ENCODE results near the gene CCDC120.

Gene CCDC120

DNA sequence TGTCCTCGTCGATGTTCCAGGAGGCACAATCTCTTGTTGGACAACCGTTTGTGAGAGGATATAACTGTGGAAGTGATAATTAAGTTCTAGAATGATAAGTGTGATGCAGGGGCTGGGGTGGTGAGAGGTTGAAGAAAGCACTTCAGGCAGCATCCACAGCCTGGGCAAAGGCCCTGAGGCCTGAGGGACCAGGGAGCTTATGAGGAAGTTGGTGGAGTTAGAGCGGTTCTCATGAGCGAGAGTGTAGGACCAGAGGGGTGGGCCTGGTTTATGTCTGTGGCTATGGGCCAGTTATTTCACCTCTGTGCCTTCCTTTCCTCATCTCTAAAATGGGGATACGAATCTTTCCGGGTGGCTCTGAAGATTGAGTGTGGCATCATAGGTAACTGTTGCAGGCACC lies 2.7 kb downstream of the CCDC120 start:
- DNase-seq, result no peak

DNA sequence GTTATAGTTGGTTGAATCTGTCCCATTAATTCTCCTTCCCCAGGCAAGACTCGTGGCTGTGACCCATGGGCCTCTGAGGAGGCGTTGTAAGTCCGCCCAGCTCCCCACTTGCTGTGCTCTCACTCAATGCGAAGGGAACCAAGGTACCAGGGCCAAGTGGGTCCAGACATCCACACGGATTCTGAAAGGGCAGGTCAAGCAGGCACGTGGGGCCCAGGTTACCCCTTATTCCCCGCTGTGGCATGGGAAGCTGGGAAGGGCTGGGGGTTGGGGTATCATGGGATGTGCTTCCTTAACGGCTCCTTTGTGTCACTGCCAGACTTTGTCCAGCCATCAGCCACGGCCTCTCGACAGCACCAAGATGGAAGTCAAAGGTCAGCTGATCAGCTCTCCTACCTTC lies 3.1 kb downstream of the CCDC120 start:
- no peak for DNase-seq

DNA sequence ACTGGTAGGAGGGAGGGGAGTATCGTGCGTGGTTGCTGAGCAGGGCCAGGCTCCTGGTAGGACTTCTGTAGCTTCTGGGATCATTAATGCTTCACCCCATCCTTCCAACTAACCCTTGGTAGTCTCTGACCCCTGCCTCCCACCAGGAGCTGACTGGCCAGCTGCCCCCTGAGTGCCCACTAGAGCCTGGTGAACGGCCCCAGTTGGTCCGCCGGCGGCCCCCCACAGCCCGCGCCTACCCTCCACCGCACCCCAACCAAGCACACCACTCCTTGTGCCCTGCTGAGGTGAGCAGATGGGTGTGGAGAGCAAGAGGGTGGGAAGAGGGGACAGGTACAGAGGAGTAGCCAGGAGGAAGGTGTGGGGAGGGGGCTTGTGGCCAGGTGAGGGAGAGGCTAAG lies 4.9 kb downstream of the CCDC120 start:
- no peak for DNase-seq

DNA sequence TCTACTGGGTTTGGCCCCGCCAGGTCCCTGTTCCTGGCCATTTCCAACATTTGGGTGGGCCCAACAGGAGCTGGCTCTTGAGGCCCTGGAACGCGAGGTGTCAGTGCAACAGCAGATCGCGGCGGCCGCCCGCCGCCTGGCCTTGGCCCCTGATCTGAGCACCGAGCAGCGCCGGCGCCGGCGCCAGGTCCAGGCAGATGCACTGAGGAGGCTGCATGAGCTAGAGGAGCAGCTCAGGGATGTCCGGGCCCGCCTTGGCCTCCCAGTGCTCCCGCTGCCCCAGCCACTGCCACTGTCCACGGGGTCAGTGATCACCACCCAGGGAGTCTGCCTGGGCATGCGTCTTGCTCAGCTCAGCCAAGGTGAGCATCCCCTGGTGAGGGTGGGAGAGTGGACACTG lies 5.5 kb downstream of the CCDC120 start:
- no peak for DNase-seq

DNA sequence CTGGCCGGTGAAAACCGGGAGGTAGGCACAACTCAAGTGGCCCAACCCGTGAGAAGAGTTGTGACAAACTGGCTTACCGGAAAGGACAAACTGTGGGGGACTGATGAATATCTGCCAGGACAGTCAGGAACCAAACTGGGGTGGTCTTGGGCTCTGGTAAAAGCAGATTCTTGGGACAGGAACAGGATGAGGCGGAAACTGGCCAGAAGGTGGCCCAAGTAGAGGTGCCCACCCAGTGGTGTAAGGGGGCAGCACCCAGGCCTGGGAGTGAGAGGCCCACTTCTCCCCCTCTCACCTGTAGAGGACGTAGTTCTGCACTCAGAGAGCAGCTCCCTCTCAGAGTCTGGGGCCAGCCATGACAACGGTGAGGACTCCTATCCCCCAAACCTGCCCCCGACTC lies 5.9 kb downstream of the CCDC120 start:
- DNase-seq, result no peak

DNA sequence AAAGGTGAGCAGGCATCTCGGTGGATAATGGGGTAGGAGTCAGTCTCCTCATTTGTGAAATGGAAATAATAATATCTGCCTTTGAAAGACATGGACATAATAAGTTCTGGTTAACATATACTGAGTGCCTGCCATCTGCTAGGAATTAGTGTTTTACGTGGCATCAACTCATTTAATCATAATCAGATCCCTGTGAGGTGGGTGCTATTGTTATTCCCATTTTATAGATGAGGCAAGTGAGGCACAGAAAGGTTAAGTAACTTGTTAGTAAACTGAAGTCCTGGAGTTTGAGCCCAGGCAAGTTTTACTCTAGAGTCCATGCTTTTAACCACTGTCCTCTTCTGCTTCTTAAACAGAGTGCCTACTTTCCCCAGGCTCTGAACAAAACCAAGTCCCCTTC lies 7.5 kb downstream of the CCDC120 start:
- no peak for DNase-seq

DNA sequence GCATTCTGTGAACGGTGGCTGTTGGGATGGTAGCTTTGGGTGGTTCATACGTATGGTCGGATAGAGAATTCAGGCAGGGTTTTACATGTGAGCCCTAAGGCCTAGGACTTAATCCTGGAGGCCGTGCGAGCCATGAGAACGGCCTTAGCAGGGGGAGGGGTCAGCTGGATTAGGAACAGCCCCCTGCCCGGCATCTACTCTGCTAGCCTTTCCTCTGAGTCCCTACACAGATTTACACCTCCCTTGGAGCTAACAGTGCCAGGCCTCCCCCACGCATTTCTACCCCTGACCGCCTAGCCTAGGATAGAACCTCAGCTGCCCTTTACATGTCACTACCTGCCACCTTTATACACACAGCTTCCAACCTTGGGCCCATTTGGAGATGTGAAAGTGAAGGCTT lies 7.9 kb downstream of the CCDC120 start:
- DNase-seq, result no peak

DNA sequence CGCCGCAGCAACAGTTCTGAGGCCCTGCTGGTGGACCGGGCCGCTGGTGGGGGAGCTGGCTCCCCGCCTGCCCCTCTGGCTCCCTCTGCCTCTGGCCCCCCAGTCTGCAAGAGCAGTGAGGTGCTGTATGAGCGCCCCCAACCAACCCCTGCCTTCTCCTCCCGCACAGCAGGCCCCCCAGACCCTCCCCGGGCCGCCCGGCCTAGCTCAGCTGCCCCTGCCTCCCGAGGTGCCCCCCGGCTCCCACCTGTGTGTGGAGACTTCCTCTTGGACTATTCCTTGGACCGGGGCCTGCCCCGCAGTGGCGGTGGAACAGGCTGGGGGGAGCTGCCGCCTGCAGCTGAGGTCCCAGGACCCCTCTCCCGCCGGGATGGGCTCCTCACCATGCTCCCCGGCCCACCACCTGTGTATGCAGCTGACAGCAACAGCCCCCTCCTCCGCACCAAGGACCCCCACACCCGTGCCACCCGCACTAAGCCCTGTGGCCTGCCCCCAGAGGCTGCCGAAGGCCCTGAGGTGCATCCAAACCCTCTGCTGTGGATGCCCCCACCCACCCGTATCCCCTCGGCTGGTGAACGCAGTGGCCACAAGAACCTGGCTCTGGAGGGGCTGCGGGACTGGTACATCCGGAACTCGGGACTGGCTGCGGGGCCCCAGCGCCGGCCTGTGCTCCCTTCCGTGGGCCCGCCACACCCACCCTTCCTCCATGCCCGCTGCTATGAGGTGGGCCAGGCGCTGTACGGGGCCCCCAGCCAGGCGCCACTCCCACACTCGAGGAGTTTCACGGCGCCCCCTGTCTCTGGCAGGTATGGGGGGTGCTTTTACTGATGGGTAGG lies 8.7 kb downstream of the CCDC120 start:
- DNase-seq, result no peak

DNA sequence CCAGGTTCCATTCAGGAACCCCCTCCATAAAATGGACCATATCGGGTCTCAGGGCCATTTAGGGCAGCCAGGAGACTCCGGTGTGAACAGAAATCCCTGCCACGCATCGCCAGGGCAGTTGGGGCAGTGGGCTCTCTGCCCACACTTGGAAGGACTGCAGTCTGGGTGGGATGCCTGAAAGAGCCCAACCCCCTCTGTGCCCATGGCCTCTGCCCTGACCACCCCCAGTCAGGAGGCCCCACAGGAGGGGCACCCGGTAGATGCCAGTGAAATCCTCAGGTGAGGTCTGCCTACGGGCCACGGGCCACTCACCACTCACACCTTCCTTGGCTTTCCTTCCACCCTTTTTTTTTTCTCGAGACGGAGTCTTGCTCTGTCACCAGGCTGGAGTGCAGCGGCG lies 10.2 kb downstream of the CCDC120 start:
- DNase-seq, result no peak

DNA sequence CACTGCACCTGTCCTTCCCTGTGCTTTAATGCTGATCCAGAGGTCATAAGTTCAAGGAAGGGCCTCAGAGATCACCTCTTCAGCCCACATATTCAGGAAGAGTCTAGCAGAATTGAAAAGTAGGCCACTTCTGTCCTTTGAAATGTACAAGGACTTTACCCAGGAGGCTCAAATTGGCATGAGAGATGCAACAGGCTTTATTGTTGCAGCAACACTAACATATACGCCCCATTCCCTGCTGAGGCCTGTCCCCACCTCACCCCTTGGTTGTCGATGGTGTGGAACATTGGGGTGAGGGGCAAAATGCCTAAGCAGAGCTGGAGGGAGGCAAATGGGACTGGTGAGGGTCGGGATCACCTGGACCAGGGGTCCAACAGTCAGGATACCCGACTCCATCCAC lies 12.2 kb downstream of the CCDC120 start:
- no peak for DNase-seq

DNA sequence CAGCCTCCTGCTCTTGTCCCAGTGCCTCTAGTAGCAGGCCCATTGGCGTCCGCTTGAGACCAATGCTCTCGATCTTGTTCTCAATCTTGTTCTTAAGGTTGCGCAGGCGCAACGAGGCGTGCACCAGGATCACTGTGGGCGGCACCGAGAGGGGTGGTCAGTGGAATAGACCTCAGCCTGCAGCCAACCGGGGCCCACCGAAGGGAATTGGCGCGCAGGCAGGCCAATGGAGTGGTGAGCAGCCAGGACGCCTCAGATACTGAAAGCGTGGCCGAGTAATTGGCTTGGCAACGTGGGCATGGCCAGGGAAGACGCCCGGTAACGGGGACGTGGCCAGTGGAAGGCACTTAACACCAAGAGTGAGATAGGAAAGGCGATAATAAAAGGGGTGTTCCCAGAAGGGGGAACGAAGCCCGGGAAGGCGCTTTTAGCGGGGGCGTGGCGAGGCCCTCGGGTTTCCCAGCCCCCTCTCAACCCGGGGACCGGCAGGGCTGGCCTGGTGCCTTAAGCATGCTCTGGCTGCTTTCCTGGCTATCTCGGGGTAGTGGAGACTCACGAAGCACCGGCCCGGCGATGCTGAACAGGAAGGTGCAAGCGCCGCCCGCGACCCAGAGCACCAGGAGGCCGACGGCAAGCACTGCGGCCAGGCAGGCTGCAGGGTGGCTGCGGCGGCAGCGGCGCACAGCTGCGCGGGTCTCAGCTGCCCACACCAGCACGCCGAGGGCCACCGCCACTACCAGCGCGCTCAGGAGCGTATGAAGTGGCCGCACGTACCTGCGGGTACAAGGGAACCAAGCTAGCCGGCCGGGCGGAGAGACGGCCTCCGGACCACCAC lies 13.3 kb downstream of the CCDC120 start:
- DNase-seq, result peak in 38 of 56 donors; percentile 1 to 69 (median 26)

DNA sequence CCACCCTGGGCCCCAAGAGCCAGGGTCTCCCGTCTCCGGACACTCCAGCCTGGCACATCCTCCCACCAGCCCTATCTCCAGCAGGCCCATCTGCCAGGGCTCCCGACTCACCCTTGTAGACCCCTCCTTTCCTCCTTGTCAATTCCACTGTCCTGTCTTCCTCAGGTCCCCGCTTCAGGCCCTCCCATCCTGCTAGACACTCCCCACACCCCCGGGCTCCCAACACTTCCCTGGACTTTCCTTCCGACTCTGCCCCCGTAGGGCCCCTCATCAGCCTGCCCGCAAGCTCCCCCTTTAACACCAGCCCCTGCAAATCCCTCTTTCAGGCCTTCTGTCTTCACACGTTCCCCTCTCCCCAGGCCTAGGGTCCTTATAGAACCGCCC lies 13.9 kb downstream of the CCDC120 start:
- DNase-seq, result no peak

DNA sequence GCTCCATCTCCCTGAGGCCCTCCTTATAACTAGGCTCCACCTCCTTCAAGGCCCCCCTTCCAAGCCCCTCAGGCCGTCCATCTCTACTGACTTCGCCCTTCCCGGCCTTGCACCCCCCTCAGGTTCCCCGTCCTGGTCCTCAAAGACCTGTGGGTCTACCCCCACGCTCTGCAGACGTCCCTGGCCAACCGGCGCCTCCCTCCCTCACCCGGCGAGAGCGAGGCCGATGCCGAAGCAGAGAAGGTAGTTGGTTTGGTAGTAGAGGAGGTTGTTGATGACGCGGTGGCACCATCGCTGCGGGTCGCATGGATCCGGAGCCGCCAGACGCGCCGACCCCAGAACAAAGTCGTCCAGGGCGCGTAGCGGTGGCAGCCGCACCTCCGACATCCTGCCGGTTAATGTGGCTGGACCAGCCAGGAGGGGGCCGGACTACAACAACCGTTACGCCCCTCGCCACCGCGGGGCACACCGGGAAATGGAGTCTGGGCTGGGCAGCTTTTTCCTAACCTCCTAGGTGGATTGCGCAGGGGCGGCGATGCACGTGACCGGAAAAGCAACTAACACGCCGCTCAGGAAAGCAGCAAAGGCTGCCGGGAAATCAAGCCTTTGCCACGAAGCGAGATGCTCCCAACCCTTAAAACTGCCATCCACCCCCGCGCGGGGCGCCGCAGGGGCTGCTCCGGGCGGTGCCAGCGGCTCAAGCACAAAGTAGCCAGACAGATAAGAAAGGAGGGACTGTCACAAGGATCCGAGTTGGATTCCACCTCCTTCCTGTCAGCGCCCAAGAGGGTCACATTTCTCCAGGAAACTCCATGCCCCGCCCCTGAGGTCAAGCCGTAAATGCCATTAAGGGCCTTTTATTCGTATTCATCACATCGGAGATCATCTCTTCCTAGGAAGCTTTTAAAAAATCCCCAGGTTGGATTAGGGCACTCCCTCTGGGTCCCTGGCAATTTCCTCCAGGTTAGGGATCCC lies 15.1 kb downstream of the CCDC120 start, which contains the start of gene PRAF2:
TSS of gene PRAF2 (minus strand) at position 402 of the 975 bp plus-strand sequence. CDS start at position 387, 15 bp downstream.
- DNase-seq, result peak; percentile 7 to 97 (median 88)

DNA sequence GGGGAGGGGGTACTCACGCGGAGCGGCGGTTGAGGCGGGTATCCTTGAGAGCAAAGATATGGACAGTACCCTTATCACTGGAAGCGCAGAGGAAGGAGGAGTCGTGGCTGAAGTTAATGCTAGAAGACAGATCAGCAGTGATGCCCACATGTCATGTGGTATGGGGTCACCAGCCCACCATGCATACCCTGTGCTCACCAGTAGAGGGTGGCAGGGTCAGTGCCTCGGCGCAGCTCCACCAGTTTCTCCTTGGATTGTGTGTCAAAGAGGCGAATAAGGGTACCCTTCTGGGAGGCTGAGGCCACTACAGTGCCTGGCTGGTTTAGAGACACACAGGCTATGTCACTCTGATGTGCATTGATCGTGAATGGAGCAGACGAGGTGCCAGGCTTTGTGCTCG lies 16.5 kb downstream of the CCDC120 start:
- no peak for DNase-seq

DNA sequence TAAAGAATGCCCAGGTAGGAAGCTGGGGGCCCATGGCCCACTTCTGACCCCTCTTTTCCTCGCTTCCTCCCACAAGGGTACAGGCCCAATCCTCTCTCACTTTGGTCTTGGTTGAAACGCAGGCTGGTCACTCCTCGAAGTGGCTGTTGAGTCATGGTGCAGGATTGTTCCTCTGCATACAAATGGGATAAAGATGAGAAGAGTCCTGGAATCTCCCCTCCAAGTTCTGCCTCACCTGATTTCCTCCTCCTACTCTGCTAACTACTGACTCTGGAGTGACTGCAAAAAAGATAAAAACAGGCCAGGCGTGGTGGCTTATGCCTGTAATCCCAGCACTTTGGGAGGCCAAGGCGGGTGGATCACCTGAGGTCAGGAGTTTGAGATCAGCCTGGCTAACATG lies 19.1 kb downstream of the CCDC120 start:
- no peak for DNase-seq

DNA sequence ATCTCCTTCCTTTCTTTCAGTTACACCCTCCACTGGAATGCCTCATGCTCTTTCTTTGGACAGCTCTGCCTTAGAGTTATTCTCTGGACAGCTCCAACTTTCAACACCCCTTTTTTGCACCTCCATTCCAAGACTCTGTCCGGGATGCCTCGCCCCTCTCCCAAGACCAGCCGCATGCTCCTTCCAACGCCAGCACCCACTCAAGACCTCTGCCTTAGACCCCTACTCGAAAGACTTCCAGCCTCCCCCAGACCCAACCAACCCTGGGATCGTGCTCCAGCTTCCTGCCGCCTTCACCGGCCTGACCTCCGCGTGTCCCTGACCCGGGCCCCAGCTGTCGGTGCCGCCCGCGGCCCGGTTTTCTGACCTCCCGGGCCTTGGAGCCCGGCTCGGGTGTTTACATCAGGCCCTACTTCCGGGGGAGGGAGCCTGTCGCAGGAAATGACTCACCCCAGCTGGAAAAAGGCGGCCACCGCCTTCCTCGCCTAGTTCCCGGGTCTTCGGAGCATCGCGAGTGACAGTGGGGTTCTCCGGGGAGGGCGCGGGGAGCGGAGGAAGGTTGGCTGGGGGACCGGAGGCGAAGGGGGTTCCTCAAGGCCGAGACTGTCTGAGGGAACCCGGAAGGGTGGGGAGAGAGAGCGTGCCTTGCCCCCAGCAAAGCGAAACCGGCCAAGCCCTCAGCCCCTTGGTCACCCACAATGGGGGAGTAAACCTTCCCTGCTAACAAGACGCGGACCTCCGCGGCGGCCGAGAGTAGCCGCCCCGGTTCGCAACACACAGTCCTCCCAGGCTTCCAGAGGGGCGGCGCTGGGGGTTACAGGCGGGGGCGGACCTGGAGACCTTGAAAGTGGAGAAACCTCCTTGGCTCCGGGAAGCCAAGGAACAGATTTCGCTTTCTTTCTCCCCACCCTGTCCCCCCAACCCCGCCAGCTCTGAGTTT lies 21.0 kb downstream of the CCDC120 start, which contains the start of gene WDR45:
TSS of gene WDR45 (minus strand) at position 399 of the 940 bp plus-strand sequence. CDS start 1,792 bp downstream, outside the sequence.
- peak in 53 of 56 donors; percentile 7 to 80 (median 54) for DNase-seq

DNA sequence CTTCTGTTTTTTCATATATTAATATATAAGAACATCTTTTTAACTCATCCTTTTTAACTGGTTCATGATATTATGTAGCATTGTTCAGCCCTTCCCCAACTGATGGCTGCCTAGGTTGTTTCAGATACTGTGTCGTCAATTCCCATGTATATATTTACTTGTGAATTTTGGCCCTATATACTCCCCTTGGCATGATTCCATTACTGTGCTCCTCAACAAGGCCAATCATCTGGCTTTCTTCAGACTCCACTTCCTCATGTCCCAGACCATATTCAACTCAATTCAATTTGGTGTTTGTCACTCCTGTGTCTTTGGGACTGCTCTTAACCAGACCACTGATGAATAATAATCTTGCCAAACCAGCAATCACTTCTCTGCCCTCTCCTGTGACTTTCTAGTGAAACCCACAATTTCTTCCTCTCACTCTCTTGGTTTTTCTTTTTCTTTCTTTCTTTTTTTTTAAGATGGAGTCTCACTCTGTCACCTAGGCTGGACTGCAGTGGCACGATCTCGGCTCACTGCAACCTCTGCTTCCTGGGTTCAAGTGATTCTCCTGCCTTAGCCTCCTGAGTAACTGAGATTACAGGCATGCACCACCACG lies 23.6 kb downstream of the CCDC120 start:
- no peak for DNase-seq

DNA sequence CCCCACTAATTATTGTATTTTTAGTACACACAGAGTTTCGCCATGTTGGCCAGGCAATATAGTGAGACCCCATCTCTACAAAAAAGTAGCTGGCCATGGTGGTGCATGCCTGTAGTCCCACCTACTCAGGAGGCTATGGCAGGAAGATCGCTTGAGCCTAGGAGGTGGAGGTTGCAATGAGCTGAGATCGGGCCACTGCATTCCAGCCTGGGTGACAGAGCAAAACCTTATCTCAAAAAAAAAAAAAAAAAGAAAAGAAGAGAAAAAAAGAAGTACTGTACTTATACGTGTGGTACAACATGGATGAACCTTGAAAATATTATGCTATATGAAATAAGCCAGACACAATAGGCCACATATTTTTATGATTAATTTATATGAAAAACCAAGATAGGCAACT lies 30.8 kb downstream of the CCDC120 start:
- no peak for DNase-seq

DNA sequence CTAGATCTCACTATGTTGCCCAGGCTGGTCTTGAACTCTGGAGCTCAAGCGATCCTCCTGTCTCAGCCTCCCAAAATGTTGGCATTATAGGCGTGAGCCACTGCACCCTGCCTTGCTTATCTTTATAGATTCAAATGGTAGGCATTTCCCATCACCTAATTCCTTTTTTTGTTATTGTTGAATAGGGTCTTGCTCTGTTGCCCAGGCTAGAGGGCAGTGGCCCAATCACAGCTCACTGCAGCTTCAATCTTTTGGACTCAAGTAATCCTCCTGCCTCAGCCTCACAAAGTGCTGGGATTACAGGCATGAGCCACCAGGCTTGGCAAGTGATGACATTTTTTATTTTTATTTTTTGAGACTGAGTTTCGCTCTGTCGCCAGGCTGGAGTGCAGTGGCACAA lies 37.6 kb downstream of the CCDC120 start:
- DNase-seq, result no peak

Data from nucleus accumbens (tissue), 56 donors.